Endothelial cell of umbilical vein (primary cell): ENCODE data around the gene PDLIM3. TPM values are rescaled to one million over a fixed set of nuclear protein-coding genes. Genes with fewer than 3 reads are reported as not detected.

Source experiments
- BruUV-seq: library from RNA; stranded (reverse); fragments of 400-500 nt; replicated peaks from 2 replicates; lab custom pipeline; 2021; lab: Mats Ljungman, UMichigan
- CTCF ChIA-PET: fragments of 300-600, 350-600 bp; sonication (Branson Sonifier 250); formaldehyde crosslinking; loops from one replicate; lab custom pipeline; 2021; ENCODE audit warnings: antibody characterized with exemption, inconsistent platforms; lab: Charles Lee
- POLR2A ChIA-PET: fragments of 300-600, 350-600 bp; sonication (Branson Sonifier 250); formaldehyde crosslinking; loops from one replicate; lab custom pipeline; 2021; ENCODE audit warnings: antibody characterized with exemption, inconsistent platforms; lab: Charles Lee
- DNase-seq: peaks from one replicate; pipeline ENCODE4 v3.0.0-alpha.2; 2011; ENCODE audit warnings: low read depth, low spot score
- FAIRE-seq: peaks from 2 replicates; lab custom pipeline; 2011; peaks lifted over from hg19 to GRCh38; lab: Jason Lieb, UNC
- H2AFZ ChIP-seq: 2 replicates; pipeline ENCODE4 v1.6.0; 2012; ENCODE audit warnings: low read depth, low read length, control low read depth, inconsistent platforms
- H3K27ac ChIP-seq: 2 replicates; pipeline ENCODE4 v1.5.1; 2011; ENCODE audit warnings: low read depth, mild to moderate bottlenecking, control low read depth, low read length, moderate library complexity; ENCODE audit not compliant: insufficient read depth
- H3K27me3 ChIP-seq, 2 experiments: 2 replicates each; pipeline versions ENCODE4 v1.6.0 to v1.6.1; 2011; ENCODE audit warnings: low read length in 2 of 2, mixed read lengths in 1 of 2; ENCODE audit not compliant: control insufficient read depth in 2 of 2, insufficient read depth in 2 of 2
- H3K36me3 ChIP-seq, 2 experiments: 2 replicates in 1 of 2; 3 replicates in 1 of 2; pipeline ENCODE4 v1.5.1; 2011; ENCODE audit warnings: low read length in 2 of 2, mild to moderate bottlenecking in 1 of 2, moderate library complexity in 1 of 2; ENCODE audit not compliant: control insufficient read depth in 2 of 2, insufficient read depth in 2 of 2; ENCODE audit errors: extremely low read depth in 1 of 2
- H3K4me1 ChIP-seq: 3 replicates; pipeline ENCODE4 v1.5.1; 2011; ENCODE audit warnings: mild to moderate bottlenecking, low read length; ENCODE audit not compliant: control insufficient read depth, insufficient read depth; ENCODE audit errors: extremely low read depth
- H3K4me2 ChIP-seq: 2 replicates; pipeline ENCODE4 v1.6.1; 2011; ENCODE audit warnings: low read length, control low read depth, mixed read lengths; ENCODE audit not compliant: insufficient read depth
- H3K4me3 ChIP-seq, 3 experiments: fragments of 200-600 bp in 1 of 3; sonication (generic), shearing (Covaris generic) in 1 of 3; replicated peaks in 1 of 3; 2 replicates each; pipeline ENCODE4 v1.5.1; 2011 to 2016; ENCODE audit warnings: control low read depth in 3 of 3, low read length in 3 of 3, mild to moderate bottlenecking in 2 of 3, inconsistent platforms in 1 of 3, low read depth in 1 of 3, moderate library complexity in 1 of 3; ENCODE audit not compliant: insufficient read depth in 1 of 3
- H3K79me2 ChIP-seq: 2 replicates; pipeline ENCODE4 v1.6.0; 2012; ENCODE audit warnings: low read length, inconsistent platforms; ENCODE audit not compliant: control insufficient read depth, insufficient read depth
- H3K9ac ChIP-seq: replicated peaks from 2 replicates; pipeline ENCODE3; 2011; ENCODE audit warnings: low read length, control low read depth; ENCODE audit not compliant: insufficient read depth; ENCODE audit errors: extremely low read depth
- H3K9me1 ChIP-seq: replicated peaks from 3 replicates; pipeline ENCODE4 v1.6.0; 2011; ENCODE audit warnings: mild to moderate bottlenecking, low read length; ENCODE audit not compliant: control insufficient read depth, insufficient read depth; ENCODE audit errors: extremely low read depth
- H3K9me3 ChIP-seq: replicated peaks from 2 replicates; pipeline ENCODE4 v1.5.1; 2012; ENCODE audit warnings: low read length, inconsistent platforms; ENCODE audit not compliant: control insufficient read depth, insufficient read depth
- H4K20me1 ChIP-seq: replicated peaks from 2 replicates; pipeline ENCODE3; 2011; ENCODE audit warnings: mild to moderate bottlenecking, low read length; ENCODE audit not compliant: control insufficient read depth, insufficient read depth; ENCODE audit errors: extremely low read depth
- EZH2 ChIP-seq: IDR thresholded peaks from 2 replicates; pipeline ENCODE4 v1.6.1; 2012; ENCODE audit warnings: borderline replicate concordance, low read depth, mild to moderate bottlenecking, moderate library complexity, low read length, inconsistent platforms; ENCODE audit not compliant: severe bottlenecking
- FOS ChIP-seq: IDR thresholded peaks from 2 replicates; pipeline ENCODE4 v1.6.1; 2011; ENCODE audit warnings: mild to moderate bottlenecking, low read length, moderate library complexity, borderline replicate concordance; ENCODE audit not compliant: insufficient read depth
- GATA2 ChIP-seq: IDR thresholded peaks from 2 replicates; pipeline ENCODE4 v1.7.0; 2011; ENCODE audit warnings: low read depth, mild to moderate bottlenecking, moderate library complexity, mixed read lengths, low read length; ENCODE audit not compliant: insufficient read length, insufficient read depth
- JUN ChIP-seq: IDR thresholded peaks from 2 replicates; pipeline ENCODE4 v1.6.1; 2011; ENCODE audit warnings: borderline replicate concordance, low read depth; ENCODE audit not compliant: insufficient read length, insufficient read depth
- MYC ChIP-seq: IDR thresholded peaks from one replicate; pipeline ENCODE4 v1.6.1; 2011; ENCODE audit warnings: mild to moderate bottlenecking, low read depth, low read length
- POLR2A ChIP-seq: IDR thresholded peaks from 2 replicates; pipeline ENCODE4 v1.6.1; 2012; ENCODE audit warnings: low read depth, mild to moderate bottlenecking, control low read depth, low read length
- POLR2AphosphoS5 ChIP-seq: IDR thresholded peaks from 2 replicates; pipeline ENCODE4 v1.6.1; 2012; ENCODE audit warnings: low read depth, mild to moderate bottlenecking, control low read depth, low read length, moderate library complexity; ENCODE audit not compliant: insufficient read depth
- dilution Hi-C: fragments of 300-500 bp; cut with MboI; formaldehyde crosslinking; loops from one replicate; pipeline ENCODE4 v1.15.0; 2019; ENCODE audit warnings: low sequenced_read_pairs; ENCODE audit not compliant: extremely low pct_ligation_motif_present
- intact Hi-C: fragments of 100-400 bp; cut with micrococcal nuclease; formaldehyde crosslinking; loops from one replicate; pipeline ENCODE4 v1.10.0; 2022
- polyA plus RNA-seq, 4 experiments: library from polyadenylated mRNA; depleted of rRNA in 3 of 4; stranded (reverse) in 3 of 4; unstranded in 1 of 4; fragments of >200 nt; gene quantifications; 2 replicates each; pipeline versions ENCODE4 v1.2.1 to v1.2.3, GENCODE V29; 2011 to 2012; ENCODE audit warnings: missing spikeins in 1 of 4
- total RNA-seq: library from RNA; stranded (reverse); gene quantifications from 2 replicates; pipeline ENCODE4 v1.2.3, GENCODE V29; 2021
- TF ChIP-seq, protein P1 (sequence below): IDR thresholded peaks from 2 replicates; pipeline ENCODE4 v1.6.1; 2011; ENCODE audit not compliant: insufficient read depth, insufficient read length
- TF ChIP-seq, protein P2 (sequence below), 2 donors: IDR thresholded peaks; 1 replicate in 1 of 2; 2 replicates in 1 of 2; pipeline ENCODE4 v1.5.1; 2011; ENCODE audit warnings: low read length in 2 of 2, mild to moderate bottlenecking in 2 of 2, moderate library complexity in 2 of 2, control low read depth in 1 of 2, inconsistent platforms in 1 of 2, low read depth in 1 of 2; ENCODE audit not compliant: insufficient read depth in 1 of 2; ENCODE audit errors: extremely low read depth in 1 of 2

The PDLIM3 gene
- total and polyA plus RNA-seq, 2 donors (not counting 3 experiments of a cell fraction or from before 2014, with no cell fraction given): 9.7 to 17.6 TPM

DNA sequence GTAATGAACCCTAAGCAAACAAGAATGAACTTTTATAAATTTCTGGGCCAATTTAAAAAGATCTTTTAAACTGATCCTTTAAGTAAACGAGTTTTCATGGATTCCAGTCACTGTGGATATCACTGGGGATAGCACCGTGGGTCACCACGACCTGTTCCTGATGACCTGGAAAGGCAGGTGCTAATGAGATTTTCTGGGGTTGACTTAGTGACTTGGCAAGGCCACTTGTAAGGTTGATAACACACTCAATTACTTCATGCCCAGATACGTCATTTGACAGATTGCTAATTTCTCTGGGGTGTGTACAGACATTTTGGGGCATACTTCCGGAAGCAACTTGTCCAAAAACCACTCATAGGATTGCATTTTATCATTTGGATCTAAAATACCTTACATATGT, 24.5 kb downstream of the PDLIM3 start:
- Histone ChIP-seq H3K9me1 (no peaks in the 10 kb centered on the region), H2AFZ (no peak overlapping the region), H3K27me3 (no peaks in the 10 kb centered on the region), H3K27ac (no peak overlapping the region), H3K9ac (no peak overlapping the region), H3K36me3 (no peaks in the 10 kb centered on the region), H3K9me3 (no peaks in the 10 kb centered on the region), H4K20me1 (no peaks in the 10 kb centered on the region), H3K4me2 (no peak overlapping the region), H3K79me2 (no peaks in the 10 kb centered on the region), H3K4me3 (no peak overlapping the region), H3K4me1 (peaks cover 21% of the 10 kb centered on the region)
- no peak for TF ChIP-seq POLR2A
- TF ChIP-seq FOS: no peak
- no peak for TF ChIP-seq GATA2
- TF ChIP-seq JUN: no peak
- TF ChIP-seq MYC: no peak
- TF ChIP-seq POLR2AphosphoS5: no peak
- TF ChIP-seq, protein P1, sequence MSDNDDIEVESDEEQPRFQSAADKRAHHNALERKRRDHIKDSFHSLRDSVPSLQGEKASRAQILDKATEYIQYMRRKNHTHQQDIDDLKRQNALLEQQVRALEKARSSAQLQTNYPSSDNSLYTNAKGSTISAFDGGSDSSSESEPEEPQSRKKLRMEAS: no peak
- no peak for TF ChIP-seq EZH2
- TF ChIP-seq, protein P2, sequence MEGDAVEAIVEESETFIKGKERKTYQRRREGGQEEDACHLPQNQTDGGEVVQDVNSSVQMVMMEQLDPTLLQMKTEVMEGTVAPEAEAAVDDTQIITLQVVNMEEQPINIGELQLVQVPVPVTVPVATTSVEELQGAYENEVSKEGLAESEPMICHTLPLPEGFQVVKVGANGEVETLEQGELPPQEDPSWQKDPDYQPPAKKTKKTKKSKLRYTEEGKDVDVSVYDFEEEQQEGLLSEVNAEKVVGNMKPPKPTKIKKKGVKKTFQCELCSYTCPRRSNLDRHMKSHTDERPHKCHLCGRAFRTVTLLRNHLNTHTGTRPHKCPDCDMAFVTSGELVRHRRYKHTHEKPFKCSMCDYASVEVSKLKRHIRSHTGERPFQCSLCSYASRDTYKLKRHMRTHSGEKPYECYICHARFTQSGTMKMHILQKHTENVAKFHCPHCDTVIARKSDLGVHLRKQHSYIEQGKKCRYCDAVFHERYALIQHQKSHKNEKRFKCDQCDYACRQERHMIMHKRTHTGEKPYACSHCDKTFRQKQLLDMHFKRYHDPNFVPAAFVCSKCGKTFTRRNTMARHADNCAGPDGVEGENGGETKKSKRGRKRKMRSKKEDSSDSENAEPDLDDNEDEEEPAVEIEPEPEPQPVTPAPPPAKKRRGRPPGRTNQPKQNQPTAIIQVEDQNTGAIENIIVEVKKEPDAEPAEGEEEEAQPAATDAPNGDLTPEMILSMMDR (IDR thresholded peaks at IDR 0.05; ENCODE audit: extremely low read depth in 1 of 2, insufficient read depth in 1 of 2, low read depth in 1 of 2, low read length in 2 of 2): no peak
- no peak for FAIRE-seq
- BruUV-seq: no TSS peak
- CTCF ChIA-PET: interaction anchor here (1.5 to 4.9 kb wide), 3 partner anchors 12 to 87 kb away, joined by 3 to 27 read pairs (median 24); partner anchors contain the start of gene PDLIM3
- dilution Hi-C loops: no loop called here
- no peak for DNase-seq
- POLR2A ChIA-PET: no interaction called here
- intact Hi-C loops: loop anchor here (5.0 kb wide), 2 partner anchors 114 to 266 kb away; partner anchors contain the start of genes ANKRD37 and LRP2BP
